Gastroesophageal sphincter (tissue), 3 donors: ENCODE data around the gene BLOC1S5.

Experiments
- POLR2A ChIP-seq, 2 donors: fragments of 450-650 bp; IDR thresholded peaks; one replicate each; pipeline ENCODE4 v1.6.1; 2017; ENCODE audit warnings: antibody characterized with exemption in 2 of 2, mild to moderate bottlenecking in 2 of 2, moderate library complexity in 1 of 2
- POLR2AphosphoS5 ChIP-seq: sonication (generic); formaldehyde crosslinking; IDR thresholded peaks from one replicate; pipeline ENCODE4 v1.6.1; 2017; ENCODE audit warnings: antibody characterized with exemption
- TF ChIP-seq, protein P1 (sequence below), 4 experiments: fragments of 200-600 bp in 2 of 4; fragments of 450-650 bp in 2 of 4; sonication (generic) in 1 of 4; IDR thresholded peaks; one replicate each; pipeline ENCODE4 v1.5.1; 2017 to 2019; ENCODE audit warnings: antibody characterized with exemption in 4 of 4, mild to moderate bottlenecking in 2 of 4, moderate library complexity in 2 of 4

DNA sequence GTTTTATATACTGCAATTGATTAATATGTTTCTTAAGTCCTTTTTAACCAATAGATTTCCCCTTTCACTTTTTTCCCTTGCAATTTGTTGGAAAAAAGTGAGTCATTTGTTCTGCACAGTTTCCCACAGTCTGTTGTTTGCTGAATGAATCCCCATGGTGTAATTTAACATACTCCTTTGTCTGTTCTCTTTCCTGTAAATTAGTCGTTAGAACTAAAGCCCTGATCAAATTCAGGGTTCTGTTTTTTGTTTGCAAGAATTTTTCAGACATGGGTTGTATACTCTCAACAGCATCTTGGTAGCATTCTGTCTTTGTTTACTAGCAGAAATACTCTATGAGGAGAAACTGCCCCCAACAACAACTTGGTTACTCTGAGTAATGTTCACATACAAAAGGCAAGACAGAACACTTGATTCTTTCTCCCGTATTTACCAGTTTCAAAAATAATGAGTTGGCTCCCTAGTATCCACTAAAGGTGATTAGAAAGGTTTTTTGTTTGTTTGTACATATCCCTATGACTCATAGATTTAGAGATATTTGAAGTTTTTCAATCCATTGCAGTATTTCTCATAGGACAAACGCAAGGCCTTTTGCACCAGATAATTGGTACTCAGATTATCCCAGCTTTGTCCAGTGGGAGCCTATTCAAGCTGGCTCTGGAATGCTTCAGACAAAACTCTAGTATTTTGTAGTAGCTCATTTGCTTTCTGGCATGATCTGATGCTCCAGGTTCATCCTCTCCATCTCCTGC, 16.5 kb downstream of the BLOC1S5 start:
- TF ChIP-seq, protein P1, sequence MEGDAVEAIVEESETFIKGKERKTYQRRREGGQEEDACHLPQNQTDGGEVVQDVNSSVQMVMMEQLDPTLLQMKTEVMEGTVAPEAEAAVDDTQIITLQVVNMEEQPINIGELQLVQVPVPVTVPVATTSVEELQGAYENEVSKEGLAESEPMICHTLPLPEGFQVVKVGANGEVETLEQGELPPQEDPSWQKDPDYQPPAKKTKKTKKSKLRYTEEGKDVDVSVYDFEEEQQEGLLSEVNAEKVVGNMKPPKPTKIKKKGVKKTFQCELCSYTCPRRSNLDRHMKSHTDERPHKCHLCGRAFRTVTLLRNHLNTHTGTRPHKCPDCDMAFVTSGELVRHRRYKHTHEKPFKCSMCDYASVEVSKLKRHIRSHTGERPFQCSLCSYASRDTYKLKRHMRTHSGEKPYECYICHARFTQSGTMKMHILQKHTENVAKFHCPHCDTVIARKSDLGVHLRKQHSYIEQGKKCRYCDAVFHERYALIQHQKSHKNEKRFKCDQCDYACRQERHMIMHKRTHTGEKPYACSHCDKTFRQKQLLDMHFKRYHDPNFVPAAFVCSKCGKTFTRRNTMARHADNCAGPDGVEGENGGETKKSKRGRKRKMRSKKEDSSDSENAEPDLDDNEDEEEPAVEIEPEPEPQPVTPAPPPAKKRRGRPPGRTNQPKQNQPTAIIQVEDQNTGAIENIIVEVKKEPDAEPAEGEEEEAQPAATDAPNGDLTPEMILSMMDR (IDR thresholded peaks at IDR 0.05): no peak
- TF ChIP-seq POLR2A (IDR thresholded peaks at IDR 0.05): no peak
- no peak for TF ChIP-seq POLR2AphosphoS5
